ENCODE measurements around the gene DHRS7C.

DNA sequence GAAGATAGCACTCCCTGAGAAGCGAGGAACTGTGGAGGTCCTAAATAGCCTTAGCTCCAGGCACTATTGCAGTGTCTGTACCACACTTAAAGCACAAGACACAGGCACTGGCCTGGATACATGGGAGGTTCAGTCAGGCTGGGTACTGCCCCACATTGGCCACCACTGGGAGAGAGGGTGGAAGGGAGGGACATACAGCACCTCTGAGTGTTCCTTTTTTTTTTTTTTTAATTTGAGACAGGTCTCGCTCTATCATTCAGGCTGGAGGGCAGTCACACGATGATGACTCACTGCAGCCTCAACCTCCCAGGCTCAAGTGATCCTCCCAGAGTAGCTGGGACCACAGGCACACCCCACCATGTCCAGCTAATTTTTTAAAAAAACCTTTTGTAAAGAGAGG, 29.1 kb upstream of the DHRS7C start:
- TF ChIP-seq, protein P1, sequence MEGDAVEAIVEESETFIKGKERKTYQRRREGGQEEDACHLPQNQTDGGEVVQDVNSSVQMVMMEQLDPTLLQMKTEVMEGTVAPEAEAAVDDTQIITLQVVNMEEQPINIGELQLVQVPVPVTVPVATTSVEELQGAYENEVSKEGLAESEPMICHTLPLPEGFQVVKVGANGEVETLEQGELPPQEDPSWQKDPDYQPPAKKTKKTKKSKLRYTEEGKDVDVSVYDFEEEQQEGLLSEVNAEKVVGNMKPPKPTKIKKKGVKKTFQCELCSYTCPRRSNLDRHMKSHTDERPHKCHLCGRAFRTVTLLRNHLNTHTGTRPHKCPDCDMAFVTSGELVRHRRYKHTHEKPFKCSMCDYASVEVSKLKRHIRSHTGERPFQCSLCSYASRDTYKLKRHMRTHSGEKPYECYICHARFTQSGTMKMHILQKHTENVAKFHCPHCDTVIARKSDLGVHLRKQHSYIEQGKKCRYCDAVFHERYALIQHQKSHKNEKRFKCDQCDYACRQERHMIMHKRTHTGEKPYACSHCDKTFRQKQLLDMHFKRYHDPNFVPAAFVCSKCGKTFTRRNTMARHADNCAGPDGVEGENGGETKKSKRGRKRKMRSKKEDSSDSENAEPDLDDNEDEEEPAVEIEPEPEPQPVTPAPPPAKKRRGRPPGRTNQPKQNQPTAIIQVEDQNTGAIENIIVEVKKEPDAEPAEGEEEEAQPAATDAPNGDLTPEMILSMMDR (IDR thresholded peaks at IDR 0.05) = no peak
- TF ChIP-seq POLR2A (IDR thresholded peaks at IDR 0.05) = no peak
